Omental fat pad (tissue), 4 donors: ENCODE measurements around the gene ADAMTS14. TPM values are rescaled to one million over a fixed set of nuclear protein-coding genes. Genes with fewer than 3 reads are reported as not detected.

Experiments used
- ATAC-seq: fragments of 150-250 bp; one replicate; pipeline ENCODE4 v1.9.1; 2016; ENCODE audit warnings: mild to moderate bottlenecking, moderate library complexity; ENCODE audit not compliant: low FRiP score
- DNase-seq: peaks from one replicate; pipeline ENCODE4 v3.0.0-alpha.2; 2019; ENCODE audit warnings: low spot score
- total RNA-seq, 4 donors: library from RNA; depleted of rRNA; stranded (reverse); fragments of >200 nt; gene quantifications; one replicate each; pipeline ENCODE4 v1.1.0, GENCODE V29; 2016
- TF ChIP-seq, protein P1 (sequence below), 3 donors: fragments of 450-650 bp; IDR thresholded peaks; one replicate each; pipeline ENCODE4 v1.5.1; 2016 to 2017; ENCODE audit warnings: antibody characterized with exemption in 3 of 3, mild to moderate bottlenecking in 3 of 3, moderate library complexity in 2 of 3

ADAMTS14 gene
- total RNA-seq, 4 donors from 2014 or later, result 0.19 to 0.60 (median 0.47) TPM; not detected in 1

DNA sequence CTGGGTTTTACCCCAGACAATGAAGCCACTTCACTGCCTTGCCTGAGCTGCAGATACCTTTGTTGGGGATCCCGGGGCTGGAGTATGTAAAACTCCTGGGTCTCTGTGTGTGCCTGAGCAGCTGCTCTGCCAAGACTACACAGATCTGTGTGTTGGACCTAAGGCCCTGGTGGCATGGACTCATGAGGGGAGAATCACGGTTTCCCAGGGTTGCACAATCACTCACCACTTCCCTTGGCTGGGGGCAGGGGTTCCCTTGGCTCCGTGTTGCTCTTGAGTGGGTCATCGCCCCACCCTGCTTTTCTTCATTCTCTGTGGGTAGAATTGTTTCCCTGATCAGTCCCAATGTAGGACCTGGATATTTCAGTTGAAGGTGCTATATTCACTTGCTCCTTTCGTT, 126.8 kb downstream of the ADAMTS14 start:
- no peak for ATAC-seq

DNA sequence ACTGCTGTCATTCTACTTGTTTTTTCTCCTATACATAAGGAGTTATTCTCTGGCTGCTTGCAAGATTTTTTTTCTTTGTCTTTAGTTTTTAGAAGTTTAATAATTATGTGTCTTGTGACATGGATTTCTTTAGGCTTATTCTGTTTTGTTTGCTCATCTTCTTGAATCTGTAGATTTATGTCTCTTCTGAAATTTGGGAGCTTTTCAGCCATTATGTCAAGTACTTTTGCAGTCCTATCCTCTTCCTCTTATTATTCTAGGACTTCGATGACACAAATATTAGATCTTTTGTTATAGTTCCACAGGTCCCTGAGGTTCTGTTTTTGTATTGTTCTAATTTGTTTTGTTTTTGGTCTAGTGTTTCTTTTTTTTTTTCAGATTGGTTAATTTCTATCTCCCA, 129.5 kb downstream of the ADAMTS14 start:
- TF ChIP-seq, protein P1, sequence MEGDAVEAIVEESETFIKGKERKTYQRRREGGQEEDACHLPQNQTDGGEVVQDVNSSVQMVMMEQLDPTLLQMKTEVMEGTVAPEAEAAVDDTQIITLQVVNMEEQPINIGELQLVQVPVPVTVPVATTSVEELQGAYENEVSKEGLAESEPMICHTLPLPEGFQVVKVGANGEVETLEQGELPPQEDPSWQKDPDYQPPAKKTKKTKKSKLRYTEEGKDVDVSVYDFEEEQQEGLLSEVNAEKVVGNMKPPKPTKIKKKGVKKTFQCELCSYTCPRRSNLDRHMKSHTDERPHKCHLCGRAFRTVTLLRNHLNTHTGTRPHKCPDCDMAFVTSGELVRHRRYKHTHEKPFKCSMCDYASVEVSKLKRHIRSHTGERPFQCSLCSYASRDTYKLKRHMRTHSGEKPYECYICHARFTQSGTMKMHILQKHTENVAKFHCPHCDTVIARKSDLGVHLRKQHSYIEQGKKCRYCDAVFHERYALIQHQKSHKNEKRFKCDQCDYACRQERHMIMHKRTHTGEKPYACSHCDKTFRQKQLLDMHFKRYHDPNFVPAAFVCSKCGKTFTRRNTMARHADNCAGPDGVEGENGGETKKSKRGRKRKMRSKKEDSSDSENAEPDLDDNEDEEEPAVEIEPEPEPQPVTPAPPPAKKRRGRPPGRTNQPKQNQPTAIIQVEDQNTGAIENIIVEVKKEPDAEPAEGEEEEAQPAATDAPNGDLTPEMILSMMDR (IDR thresholded peaks at IDR 0.05), result no peak
- DNase-seq (no peak), ATAC-seq (no peak)

More for the DNA sequence above, 126.8 kb downstream of the ADAMTS14 start:
- TF ChIP-seq, protein P1 (IDR thresholded peaks at IDR 0.05), result no peak
- no peak for DNase-seq

DNA sequence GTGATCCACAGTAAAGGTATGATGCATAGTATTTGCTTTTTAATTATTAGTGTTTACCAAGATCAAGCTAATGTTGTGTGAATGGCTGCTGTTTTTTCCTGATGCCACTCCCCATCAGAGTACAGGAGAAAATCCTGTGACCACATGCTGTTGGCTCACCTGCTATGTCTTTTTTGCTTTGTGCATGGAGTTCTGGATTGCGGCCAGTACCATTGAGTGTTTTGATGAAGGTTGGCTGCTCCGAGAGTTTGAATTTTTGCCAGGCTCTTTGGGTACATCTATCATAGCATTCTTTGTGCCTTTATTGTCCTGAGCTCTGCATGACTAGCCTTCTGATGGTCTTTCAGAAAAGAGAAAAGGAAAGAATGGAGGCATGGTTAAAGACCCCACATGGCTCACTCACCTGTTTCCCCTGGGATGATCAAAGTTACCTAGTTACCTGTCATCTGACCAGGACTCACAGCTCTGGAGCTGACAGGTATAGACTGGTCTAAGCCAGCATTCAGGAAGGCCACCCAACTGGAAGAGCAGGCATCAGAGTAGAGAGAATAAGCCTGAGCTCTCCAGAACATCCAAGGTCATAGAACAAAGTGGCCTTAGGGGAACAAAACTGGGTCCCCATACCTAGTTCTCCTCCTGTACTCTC, 131.6 kb downstream of the ADAMTS14 start:
- no peak for DNase-seq
- ATAC-seq, result no peak
- TF ChIP-seq, protein P1 (IDR thresholded peaks at IDR 0.05), result no peak

DNA sequence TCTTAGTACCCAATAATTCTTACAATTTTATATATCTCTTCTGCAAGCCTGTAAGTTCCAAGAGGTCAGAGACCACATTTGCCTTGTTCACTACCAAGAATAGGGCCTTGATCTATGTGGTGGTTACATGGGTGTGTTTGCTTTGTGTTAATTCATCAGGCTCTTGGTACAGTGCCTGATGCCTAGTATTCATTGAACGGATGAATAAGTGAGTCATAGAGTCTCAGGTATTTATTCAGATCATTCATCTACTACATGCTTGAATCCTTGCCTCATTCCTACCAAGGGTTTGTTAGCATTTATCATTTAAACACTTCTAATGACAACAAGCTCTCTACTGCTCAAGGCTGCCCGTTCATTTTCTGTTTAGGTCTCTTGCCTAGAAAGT, 132.1 kb downstream of the ADAMTS14 start:
- TF ChIP-seq, protein P1 (IDR thresholded peaks at IDR 0.05), result no peak
- ATAC-seq (no peak), DNase-seq (no peak)

DNA sequence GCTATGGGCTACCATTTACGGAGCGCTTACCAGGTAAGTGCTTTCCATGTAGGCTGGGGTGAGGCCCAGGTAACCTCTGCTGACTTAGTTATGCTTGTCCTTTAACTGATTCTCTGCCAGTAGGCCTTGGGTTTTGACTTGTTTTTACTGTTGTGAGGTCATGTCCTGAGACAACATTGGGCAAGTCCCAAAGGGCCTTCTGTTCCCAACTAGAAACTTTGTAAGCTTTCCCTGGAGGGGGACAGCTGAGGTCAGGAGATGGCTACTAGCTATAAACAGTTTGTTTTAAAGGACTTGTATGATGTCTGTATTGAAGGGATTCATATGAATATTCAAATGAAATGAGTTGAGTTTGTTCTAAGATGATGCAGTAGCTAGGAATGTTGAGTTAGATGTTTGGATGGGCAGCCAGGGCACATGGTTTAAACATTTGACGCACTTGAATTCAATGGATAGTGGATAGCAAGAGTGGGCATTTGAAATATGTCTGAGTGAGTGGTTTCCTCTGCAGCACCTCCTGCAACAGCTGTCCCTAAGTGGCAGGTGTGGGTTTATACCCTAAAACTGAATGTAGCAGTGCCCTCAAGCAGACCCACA, 133.4 kb downstream of the ADAMTS14 start:
- DNase-seq (no peak), ATAC-seq (no peak)
- TF ChIP-seq, protein P1 (IDR thresholded peaks at IDR 0.05), result no peak

DNA sequence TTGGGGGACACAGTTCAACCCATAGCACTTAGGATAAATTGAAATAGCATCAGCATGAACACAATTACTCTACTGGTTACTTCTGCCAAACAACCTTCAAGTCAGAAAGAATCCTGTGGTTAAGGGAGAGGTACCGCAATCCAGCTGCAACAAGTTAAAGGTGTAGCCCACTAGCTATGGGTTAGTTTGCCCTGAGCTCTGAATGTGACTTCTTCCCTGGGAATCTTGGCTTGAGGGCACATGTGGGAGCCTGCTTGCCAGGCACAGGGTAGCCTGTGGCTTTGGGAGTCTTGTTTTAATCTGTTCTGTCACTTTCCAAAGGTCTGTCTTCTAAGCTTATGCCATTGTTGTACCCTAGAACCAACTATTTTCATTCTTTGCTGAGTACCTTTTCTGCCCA, 134.5 kb downstream of the ADAMTS14 start:
- TF ChIP-seq, protein P1 (IDR thresholded peaks at IDR 0.05), result no peak
- no peak for ATAC-seq
- DNase-seq, result no peak

DNA sequence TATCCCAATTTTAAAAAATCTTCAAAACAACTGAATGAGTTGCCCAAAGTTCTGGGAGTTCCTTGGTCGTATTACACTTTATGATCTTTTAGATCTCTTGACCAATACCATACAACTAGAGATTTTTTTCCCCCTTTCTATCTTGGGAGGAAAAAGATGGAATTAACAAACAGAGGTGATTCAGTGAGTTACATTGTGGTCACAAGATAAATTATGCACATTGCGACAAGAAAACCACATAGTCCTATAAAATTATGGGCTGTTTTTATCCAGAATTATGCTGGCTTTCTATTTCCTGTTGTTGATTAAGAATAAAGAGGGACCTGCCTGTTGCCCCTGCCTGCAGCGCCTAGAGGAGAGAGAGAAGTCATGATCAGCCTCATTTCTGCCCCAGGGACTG, 135.2 kb downstream of the ADAMTS14 start:
- TF ChIP-seq, protein P1 (IDR thresholded peaks at IDR 0.05), result no peak
- no peak for DNase-seq
- ATAC-seq, result no peak
